Osteocyte (in vitro differentiated cells): ENCODE measurements around the gene NRP2. TPM values are rescaled to one million over a fixed set of nuclear protein-coding genes. Genes with fewer than 3 reads are reported as not detected.

Source experiments
- DNase-seq: peaks from one replicate; pipeline ENCODE4 v3.0.0; 2021; ENCODE audit warnings: mixed read lengths; ENCODE audit not compliant: unreplicated experiment; ENCODE audit errors: extremely low spot score
- H3K27ac Mint-ChIP-seq: one replicate; pipeline ENCODE4 v1.8.0; 2021; ENCODE audit warnings: mild to moderate bottlenecking, mixed read lengths; ENCODE audit not compliant: unreplicated experiment
- H3K27me3 Mint-ChIP-seq: one replicate; pipeline ENCODE4 v1.8.0; 2021; ENCODE audit warnings: mixed read lengths; ENCODE audit not compliant: unreplicated experiment
- H3K36me3 Mint-ChIP-seq: one replicate; pipeline ENCODE4 v1.8.0; 2021; ENCODE audit warnings: mixed read lengths; ENCODE audit not compliant: unreplicated experiment
- H3K4me1 Mint-ChIP-seq: one replicate; pipeline ENCODE4 v1.8.0; 2021; ENCODE audit warnings: mixed read lengths; ENCODE audit not compliant: unreplicated experiment
- H3K4me3 Mint-ChIP-seq: one replicate; pipeline ENCODE4 v1.8.0; 2021; ENCODE audit warnings: mild to moderate bottlenecking, moderate library complexity, mixed read lengths; ENCODE audit not compliant: unreplicated experiment
- H3K9me3 Mint-ChIP-seq: one replicate; pipeline ENCODE4 v1.8.0; 2021; ENCODE audit warnings: mixed read lengths; ENCODE audit not compliant: unreplicated experiment
- CTCF ChIP-seq: fragments of 200-600 bp; sonication (generic); IDR thresholded peaks from 2 replicates; pipeline ENCODE4 v1.5.0; 2021; ENCODE audit warnings: antibody characterized with exemption, mild to moderate bottlenecking, moderate library complexity
- total RNA-seq: library from RNA; stranded (reverse); gene quantifications from 2 replicates; pipeline ENCODE4 v1.2.1, GENCODE V29; 2021

NRP2 gene
- total RNA-seq, 1 donor from 2014 or later: 52.4 TPM

- Mint-ChIP-seq H3K4me3 (no peak overlapping the region), H3K27me3 (no peaks in the 10 kb centered on the region), H3K4me1 (peaks cover 46% of the 10 kb centered on the region), H3K27ac (no peak overlapping the region), H3K9me3 (no peaks in the 10 kb centered on the region), H3K36me3 (peaks cover 8% of the 10 kb centered on the region)
- DNase-seq: no peak
- no peak for TF ChIP-seq CTCF
These were observed 77.9 kb downstream of the NRP2 start for GRCh38 chr2:205760157-205760556.

DNA sequence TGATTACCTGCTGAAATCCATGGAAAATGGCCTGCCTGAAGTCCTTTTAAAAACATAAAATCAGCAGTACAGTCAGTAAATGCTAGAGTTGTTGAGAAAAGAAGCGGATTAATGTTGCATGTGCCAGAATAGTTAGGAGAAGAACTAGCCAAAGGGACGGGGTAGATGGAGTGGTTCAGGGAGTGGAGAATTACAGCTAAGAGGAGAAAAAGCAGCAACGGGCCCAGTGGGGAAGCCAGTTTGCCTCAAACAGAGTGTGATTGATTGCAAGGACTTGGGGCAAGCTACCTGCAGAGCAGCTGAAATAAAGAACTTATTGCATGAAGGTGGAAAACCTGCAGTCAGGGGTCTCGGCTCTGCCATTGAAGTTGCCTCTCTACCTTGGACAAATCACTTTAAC is 79.1 kb downstream of the NRP2 start:
- H3K36me3 Mint-ChIP-seq: peaks cover 8% of the 10 kb centered on the region
- TF ChIP-seq CTCF: no peak
- DNase-seq: no peak
- no peaks in the 10 kb centered on the region for H3K9me3 Mint-ChIP-seq
- peaks cover 33% of the 10 kb centered on the region for H3K4me1 Mint-ChIP-seq
- H3K4me3 Mint-ChIP-seq: no peak overlapping the region
- H3K27ac Mint-ChIP-seq: no peak overlapping the region
- H3K27me3 Mint-ChIP-seq: no peaks in the 10 kb centered on the region

DNA sequence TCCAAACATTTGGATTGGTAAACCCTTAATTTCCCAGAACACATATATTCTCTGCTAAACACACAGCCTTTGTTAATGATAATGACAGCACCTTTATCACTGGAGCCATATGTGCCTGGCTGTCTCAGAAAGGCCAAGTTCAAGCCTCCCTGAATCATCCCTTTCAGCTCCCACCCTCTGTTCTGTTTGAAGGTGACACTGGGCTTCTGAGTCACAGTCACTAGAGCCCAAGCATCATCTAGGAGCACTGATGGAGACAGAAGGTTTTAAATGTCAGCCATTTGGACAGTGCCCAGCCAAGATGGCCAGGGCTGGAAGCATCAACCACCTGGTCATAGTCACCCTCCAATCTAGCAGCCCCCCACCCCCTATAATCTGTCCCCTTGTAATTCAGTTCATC is 80.6 kb downstream of the NRP2 start:
- Mint-ChIP-seq H3K4me3 (no peak overlapping the region), H3K27ac (no peak overlapping the region), H3K27me3 (no peaks in the 10 kb centered on the region), H3K4me1 (peaks cover 24% of the 10 kb centered on the region), H3K36me3 (peaks cover 12% of the 10 kb centered on the region), H3K9me3 (no peaks in the 10 kb centered on the region)
- DNase-seq: no peak
- no peak for TF ChIP-seq CTCF

DNA sequence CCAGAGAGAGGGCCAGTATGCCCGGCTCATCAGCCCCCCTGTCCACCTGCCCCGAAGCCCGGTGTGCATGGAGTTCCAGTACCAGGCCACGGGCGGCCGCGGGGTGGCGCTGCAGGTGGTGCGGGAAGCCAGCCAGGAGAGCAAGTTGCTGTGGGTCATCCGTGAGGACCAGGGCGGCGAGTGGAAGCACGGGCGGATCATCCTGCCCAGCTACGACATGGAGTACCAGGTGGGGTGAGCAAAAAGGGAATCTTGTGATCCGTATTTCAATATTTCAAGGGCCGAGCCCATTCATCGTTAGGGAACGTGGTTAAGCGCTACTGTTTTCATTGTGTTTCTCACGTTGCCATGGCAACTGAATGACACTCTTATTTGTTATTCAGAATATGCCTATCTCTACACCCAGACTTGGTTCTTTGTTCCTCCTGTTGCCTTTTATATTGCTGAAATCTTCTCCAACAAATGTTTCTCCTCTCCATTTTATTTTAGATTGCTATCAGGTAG is 81.5 kb downstream of the NRP2 start:
- peaks cover 21% of the 10 kb centered on the region for H3K4me1 Mint-ChIP-seq
- H3K27ac Mint-ChIP-seq: no peak overlapping the region
- H3K36me3 Mint-ChIP-seq: peaks cover 12% of the 10 kb centered on the region
- H3K27me3 Mint-ChIP-seq: no peaks in the 10 kb centered on the region
- TF ChIP-seq CTCF: peak; percentile 45
- H3K4me3 Mint-ChIP-seq: no peak overlapping the region
- H3K9me3 Mint-ChIP-seq: no peaks in the 10 kb centered on the region
- peak; percentile 86 for DNase-seq

GRCh38 chr2:205764270-205764746 is 82.0 kb downstream of the NRP2 start:
- no peak overlapping the region for H3K27ac Mint-ChIP-seq
- TF ChIP-seq CTCF: no peak
- no peak for DNase-seq
- peaks cover 12% of the 10 kb centered on the region for H3K36me3 Mint-ChIP-seq
- H3K9me3 Mint-ChIP-seq: no peaks in the 10 kb centered on the region
- no peak overlapping the region for H3K4me3 Mint-ChIP-seq
- H3K4me1 Mint-ChIP-seq: peaks cover 21% of the 10 kb centered on the region
- H3K27me3 Mint-ChIP-seq: no peaks in the 10 kb centered on the region
